Type B pancreatic cell (in vitro differentiated cells): ENCODE measurements around the gene TBC1D24. TPM values are rescaled to one million over a fixed set of nuclear protein-coding genes. Genes with fewer than 3 reads are reported as not detected.
"Not testable (repeated sequence)": the region's sequence is repeated elsewhere in the genome, so short reads cannot be mapped to it uniquely, and the experiment has no call there.

Experiments used
- DNase-seq: peaks from one replicate; pipeline ENCODE4 v3.0.0; 2021; ENCODE audit warnings: mixed read lengths; ENCODE audit not compliant: unreplicated experiment; ENCODE audit errors: extremely low spot score
- H3K27ac Mint-ChIP-seq: 2 replicates; pipeline ENCODE4 v1.8.0; 2021; ENCODE audit warnings: mild to moderate bottlenecking, mixed read lengths
- H3K27me3 Mint-ChIP-seq: 2 replicates; pipeline ENCODE4 v1.8.0; 2021; ENCODE audit warnings: mixed read lengths
- H3K36me3 Mint-ChIP-seq: 2 replicates; pipeline ENCODE4 v1.8.0; 2021; ENCODE audit warnings: mixed read lengths
- H3K4me1 Mint-ChIP-seq: one replicate; pipeline ENCODE4 v1.8.0; 2021; ENCODE audit warnings: mixed read lengths; ENCODE audit not compliant: unreplicated experiment
- H3K4me3 Mint-ChIP-seq: 2 replicates; pipeline ENCODE4 v1.8.0; 2021; ENCODE audit warnings: mild to moderate bottlenecking, mixed read lengths
- H3K9me3 Mint-ChIP-seq: 2 replicates; pipeline ENCODE4 v1.8.0; 2021; ENCODE audit warnings: mixed read lengths
- CTCF ChIP-seq: fragments of 200-600 bp; sonication (generic); conservative IDR thresholded peaks from 2 replicates; pipeline ENCODE4 v1.5.0; 2021; ENCODE audit warnings: antibody characterized with exemption, mild to moderate bottlenecking
- total RNA-seq: library from RNA; stranded (reverse); gene quantifications from 2 replicates; pipeline ENCODE4 v1.2.1, GENCODE V29; 2021; ENCODE audit warnings: low replicate concordance

Gene TBC1D24
- total RNA-seq, 1 donor from 2014 or later: 22.1 TPM

GRCh38 chr16:2475413-2476344 is 752 bp downstream of the TBC1D24 start:
- H3K4me1 Mint-ChIP-seq: peaks cover 17% of the 10 kb centered on the region
- H3K9me3 Mint-ChIP-seq: no peaks in the 10 kb centered on the region
- H3K27ac Mint-ChIP-seq: peak overlapping the region; percentile 67
- no peak for TF ChIP-seq CTCF
- H3K27me3 Mint-ChIP-seq: no peaks in the 10 kb centered on the region
- no peak for DNase-seq
- H3K36me3 Mint-ChIP-seq: peaks cover 4% of the 10 kb centered on the region
- H3K4me3 Mint-ChIP-seq: peak overlapping the region; percentile 82

GRCh38 chr16:2476345-2476720 is 1.4 kb downstream of the TBC1D24 start:
- no peak for DNase-seq
- peaks cover 4% of the 10 kb centered on the region for H3K36me3 Mint-ChIP-seq
- H3K4me1 Mint-ChIP-seq: peaks cover 17% of the 10 kb centered on the region
- TF ChIP-seq CTCF: no peak
- H3K27me3 Mint-ChIP-seq: no peaks in the 10 kb centered on the region
- H3K4me3 Mint-ChIP-seq: peak overlapping the region; percentile 82
- peak overlapping the region; percentile 67 for H3K27ac Mint-ChIP-seq
- H3K9me3 Mint-ChIP-seq: no peaks in the 10 kb centered on the region

GRCh38 chr16:2476741-2477140 is 1.8 kb downstream of the TBC1D24 start:
- Mint-ChIP-seq H3K27me3 (no peaks in the 10 kb centered on the region), H3K4me1 (peaks cover 17% of the 10 kb centered on the region)
- DNase-seq: no peak

GRCh38 chr16:2477327-2477726 is 2.4 kb downstream of the TBC1D24 start:
- Mint-ChIP-seq H3K9me3 (no peaks in the 10 kb centered on the region), H3K4me1 (peaks cover 17% of the 10 kb centered on the region), H3K4me3 (peak overlapping the region; percentile 82), H3K36me3 (peaks cover 4% of the 10 kb centered on the region), H3K27ac (no peak overlapping the region), H3K27me3 (no peaks in the 10 kb centered on the region)
- no peak for DNase-seq
- TF ChIP-seq CTCF: no peak

More at GRCh38 chr16:2476741-2477140, 1.8 kb downstream of the TBC1D24 start:
- peaks cover 4% of the 10 kb centered on the region for H3K36me3 Mint-ChIP-seq
- no peaks in the 10 kb centered on the region for H3K9me3 Mint-ChIP-seq
- peak overlapping the region; percentile 82 for H3K4me3 Mint-ChIP-seq
- no peak for TF ChIP-seq CTCF
- H3K27ac Mint-ChIP-seq: peak overlapping the region; percentile 67

GRCh38 chr16:2478279-2478678 is 3.4 kb downstream of the TBC1D24 start:
- TF ChIP-seq CTCF: no peak
- Mint-ChIP-seq H3K27ac (no peak overlapping the region), H3K4me1 (peaks cover 23% of the 10 kb centered on the region), H3K27me3 (no peaks in the 10 kb centered on the region), H3K36me3 (peaks cover 4% of the 10 kb centered on the region), H3K9me3 (no peaks in the 10 kb centered on the region), H3K4me3 (no peak overlapping the region)
- DNase-seq: no peak

GRCh38 chr16:2479996-2480395 is 5.1 kb downstream of the TBC1D24 start:
- DNase-seq, H3K9me3 Mint-ChIP-seq, H3K27ac Mint-ChIP-seq, H3K36me3 Mint-ChIP-seq, H3K4me3 Mint-ChIP-seq, H3K27me3 Mint-ChIP-seq: not testable (repeated sequence)
- peaks cover 37% of the 10 kb centered on the region for H3K4me1 Mint-ChIP-seq
